Left renal cortex interstitium (tissue), 4 donors: ENCODE data around the gene ACKR1. TPM values are rescaled to one million over a fixed set of nuclear protein-coding genes. Genes with fewer than 3 reads are reported as not detected.
A peak's percentile ranks its signal among the peaks of the same experiment; 100 is the strongest.

Source experiments
- DNase-seq, 4 donors: peaks; one replicate each; pipeline ENCODE4 v3.0.0-alpha.2; 2013; ENCODE audit warnings: low read depth in 4 of 4, low spot score in 2 of 4, missing footprints in 1 of 4
- polyA plus RNA-seq, 4 donors: library from polyadenylated mRNA; unstranded; fragments of 120-200 nt; gene quantifications; one replicate each; pipeline ENCODE4 v1.2.1, GENCODE V29; 2013; ENCODE audit not compliant: insufficient read length in 4 of 4

Gene ACKR1
- polyA plus RNA-seq = 1 to 10 TPM in 1 of 4 donors, under 1 TPM in 2, not detected in 1; 0.29 to 1.2 (median 0.51) TPM

- no peak for DNase-seq
Measured at GRCh38 chr1:159204161-159205141, at the start of gene ACKR1. ACKR1 (plus strand) TSS chr1:159204875; CDS start chr1:159204960, 85 bp downstream.

DNA sequence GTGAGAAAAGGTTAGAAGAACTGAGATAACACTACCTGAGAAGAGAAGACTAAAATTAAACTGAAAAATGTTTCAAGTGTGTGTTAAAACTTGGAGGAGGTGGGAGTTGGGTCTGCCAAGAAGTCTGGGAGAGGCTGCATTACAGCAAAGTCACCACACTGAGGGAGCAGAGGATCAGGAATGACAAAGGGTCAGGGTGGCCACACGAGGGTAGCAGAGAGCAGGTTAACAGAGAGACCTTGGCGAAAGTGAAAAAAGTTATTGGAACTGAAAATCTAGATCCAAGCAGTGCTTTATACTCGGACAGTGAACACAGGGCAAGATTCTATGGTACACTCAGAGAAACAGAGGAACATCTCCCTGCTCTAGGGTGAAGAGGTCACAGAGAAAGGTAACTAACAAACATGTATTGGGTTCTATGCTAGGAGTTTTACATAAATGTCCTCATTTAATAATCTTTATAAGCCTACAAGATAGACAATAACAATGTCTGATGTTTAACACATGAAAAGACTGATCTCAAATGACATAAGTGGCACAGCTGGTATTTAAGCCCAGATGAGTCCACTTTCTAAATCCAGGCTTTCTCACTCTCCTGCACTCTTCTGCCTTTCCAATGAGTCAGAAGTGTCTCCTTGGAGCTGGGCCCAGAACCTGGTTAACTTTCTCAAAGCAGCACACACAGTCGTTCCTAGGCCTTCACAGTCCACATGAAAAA is 43.5 kb upstream of the ACKR1 start:
- peak in 3 of 4 donors; percentile 23 to 48 (median 32) for DNase-seq

- no peak for DNase-seq
Measured at GRCh38 chr1:159161719-159162026, 43.0 kb upstream of the ACKR1 start.

- no peak for DNase-seq
Measured at GRCh38 chr1:159162516-159163265, 42.0 kb upstream of the ACKR1 start.

GRCh38 chr1:159163614-159164228 is 41.0 kb upstream of the ACKR1 start:
- DNase-seq = no peak

- DNase-seq = no peak
Measured at GRCh38 chr1:159168043-159168442, 36.6 kb upstream of the ACKR1 start.

DNA sequence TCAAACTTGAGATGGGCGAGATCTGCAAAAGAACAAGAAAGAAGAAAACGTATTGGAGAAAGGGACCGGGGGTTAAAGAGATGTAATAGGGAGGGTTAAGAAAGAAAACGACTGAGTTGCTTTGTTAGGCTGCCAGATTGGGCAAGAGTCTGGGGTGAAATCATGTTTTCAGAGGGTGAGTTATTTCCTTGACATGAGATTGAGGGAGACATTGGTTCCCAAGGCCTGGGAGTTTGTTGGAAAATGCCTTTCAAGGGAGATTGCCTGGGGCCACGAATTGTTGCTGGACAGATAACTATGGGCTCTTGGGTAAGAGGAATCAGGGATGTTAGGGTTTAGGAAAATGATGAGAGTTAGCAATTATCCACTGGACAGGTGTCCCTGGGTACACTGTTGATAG is 34.0 kb upstream of the ACKR1 start:
- no peak for DNase-seq

DNA sequence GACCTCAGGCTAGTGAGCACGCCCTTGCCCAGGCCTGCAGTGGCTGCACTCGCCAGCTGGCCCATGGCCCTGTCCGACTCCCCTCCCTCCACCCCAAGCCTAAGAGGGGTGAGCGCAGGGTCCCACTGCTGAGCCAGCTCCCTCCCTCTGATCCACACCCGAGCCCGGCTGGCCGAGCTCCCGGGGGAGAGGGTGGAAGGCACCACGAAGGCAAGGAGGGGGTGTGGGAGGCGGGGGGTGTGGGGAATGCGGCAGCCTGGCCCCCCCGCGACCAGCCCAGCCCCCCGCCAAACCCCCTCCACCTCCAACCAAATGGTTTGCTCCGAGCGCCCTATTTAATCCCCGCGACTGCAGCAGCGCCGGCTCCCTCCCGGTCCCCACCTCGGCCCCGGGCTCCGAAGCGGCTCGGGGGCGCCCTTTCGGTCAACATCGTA is 33.4 kb upstream of the ACKR1 start, which contains the start of gene CADM3:
CADM3 (plus strand) TSS at position 362 of the 434 bp plus-strand sequence. CDS start 151 bp downstream, outside the sequence.
- no peak for DNase-seq

DNA sequence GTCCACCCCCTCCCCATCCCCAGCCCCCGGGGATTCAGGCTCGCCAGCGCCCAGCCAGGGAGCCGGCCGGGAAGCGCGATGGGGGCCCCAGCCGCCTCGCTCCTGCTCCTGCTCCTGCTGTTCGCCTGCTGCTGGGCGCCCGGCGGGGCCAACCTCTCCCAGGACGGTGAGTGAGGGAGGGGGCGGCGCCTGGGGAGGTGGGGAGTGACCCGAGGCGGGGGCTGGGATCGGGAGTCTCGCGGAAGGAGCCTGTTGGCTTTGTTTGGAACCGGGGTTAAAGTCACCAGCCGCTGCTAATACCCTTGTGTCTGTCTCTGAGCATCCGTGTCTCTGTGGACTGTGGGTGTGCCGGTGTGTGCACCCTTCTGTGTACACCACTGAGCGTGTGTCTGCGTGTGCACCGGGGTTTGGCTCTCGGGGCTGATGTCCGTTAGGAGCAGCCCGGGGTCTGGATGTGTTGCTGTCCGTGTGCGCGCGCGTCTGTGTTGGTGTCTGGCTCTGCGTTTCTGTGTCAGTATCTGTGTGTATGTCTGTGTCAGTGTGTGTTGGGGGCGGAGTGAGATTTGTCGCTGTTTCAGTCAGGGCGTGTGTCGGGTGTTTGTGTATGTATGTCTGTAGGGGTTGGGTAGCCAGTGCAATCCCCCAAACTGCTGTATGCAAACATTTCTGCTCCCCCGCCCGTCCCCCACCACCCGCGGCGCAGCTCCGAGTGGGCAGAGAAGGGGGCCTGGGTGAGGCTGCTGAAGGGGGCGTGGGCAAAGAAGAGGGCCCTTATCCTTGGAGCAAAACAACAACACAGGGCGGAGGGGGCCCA is 32.8 kb upstream of the ACKR1 start:
- no peak for DNase-seq

- DNase-seq = no peak
Measured at GRCh38 chr1:159172614-159173291, 31.9 kb upstream of the ACKR1 start.

DNA sequence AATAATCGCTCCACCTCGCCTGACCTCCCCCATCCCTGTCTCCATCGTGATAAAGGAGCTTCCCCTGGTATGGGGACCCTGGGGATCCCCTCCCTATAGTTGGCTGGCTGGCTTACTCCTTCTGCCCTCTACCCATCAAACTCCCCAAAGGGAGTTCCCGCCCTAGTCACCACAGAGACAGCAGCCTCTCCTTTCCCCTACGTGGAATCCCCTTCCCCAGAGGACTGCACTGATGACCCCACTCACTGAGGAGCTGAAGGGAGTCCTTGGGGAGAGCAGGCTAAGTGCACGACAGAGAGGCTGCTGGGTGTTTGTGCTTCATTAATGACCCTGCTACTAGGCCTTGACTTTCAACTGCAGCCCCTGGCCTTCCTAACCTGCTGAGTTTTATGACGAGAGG is 31.4 kb upstream of the ACKR1 start:
- DNase-seq = no peak

- no peak for DNase-seq
Measured at GRCh38 chr1:159175571-159175970, 29.1 kb upstream of the ACKR1 start.

DNA sequence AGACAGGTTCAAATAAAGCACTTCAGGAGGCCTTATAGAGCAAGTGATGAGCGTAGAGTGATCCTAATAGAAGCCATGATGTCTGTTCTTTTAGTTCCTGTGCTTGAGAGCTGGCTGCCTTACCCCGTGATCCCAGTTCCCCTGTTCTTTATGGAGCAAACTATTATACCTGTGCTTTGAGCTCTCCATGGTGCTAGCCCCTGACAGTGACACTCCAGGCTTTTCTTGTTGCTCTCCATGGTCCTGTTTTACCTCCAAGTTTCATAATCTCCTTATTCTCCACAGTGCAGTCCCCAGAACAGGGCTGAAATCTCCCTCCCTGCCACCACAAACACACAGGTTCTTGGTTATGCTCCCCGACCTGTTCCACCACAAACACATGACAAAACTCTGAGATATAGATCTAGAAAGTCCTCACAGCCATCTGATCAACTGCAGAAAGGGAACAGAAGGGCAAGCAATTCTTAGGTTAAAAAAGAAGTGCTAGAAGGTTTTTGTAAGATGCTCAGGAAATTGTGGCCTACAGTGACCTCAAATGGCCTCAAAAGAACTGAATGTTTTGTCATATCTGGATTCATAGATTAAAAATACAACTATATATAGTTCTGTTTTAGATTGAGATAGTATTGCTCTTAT is 27.3 kb upstream of the ACKR1 start:
- peak; percentile 67 to 84 (median 72) for DNase-seq

DNA sequence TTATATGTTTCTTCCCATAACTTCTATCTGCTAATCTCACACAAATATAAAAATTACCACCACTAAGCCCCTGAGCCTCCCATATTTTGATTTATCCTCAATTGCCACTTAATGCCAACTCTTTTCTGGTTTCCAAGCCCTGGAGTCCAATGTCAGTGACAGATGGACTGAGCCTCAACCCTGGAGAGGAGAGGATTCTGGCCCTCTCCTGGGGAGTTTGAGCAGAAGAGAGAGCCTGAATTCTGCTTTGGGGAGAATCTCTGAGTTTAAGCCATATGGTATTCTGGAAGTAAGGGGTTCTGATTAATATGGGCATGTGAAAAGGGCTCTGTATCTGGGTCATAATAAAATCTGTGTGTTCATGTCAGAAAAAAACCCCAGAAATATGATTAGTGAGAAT is 24.8 kb upstream of the ACKR1 start:
- DNase-seq = no peak

DNA sequence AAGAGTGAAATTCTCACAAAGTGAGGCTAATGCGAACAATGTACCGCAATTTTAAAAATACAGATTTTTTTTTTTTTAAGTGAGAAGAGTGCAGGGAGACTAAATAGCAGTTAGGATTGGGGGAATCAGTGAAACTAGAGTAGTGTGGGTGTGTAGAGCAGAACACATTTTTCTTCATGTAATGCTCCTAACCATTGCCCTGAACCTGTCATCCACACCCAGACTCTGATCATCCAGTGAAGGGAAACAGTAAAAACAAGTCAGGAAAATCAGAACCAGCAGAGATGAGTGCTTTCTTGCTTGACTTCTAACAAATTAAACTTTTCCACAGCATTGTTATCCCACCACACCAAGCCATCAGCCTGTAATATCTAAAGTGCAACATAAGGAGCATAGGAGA is 24.2 kb upstream of the ACKR1 start:
- no peak for DNase-seq

DNA sequence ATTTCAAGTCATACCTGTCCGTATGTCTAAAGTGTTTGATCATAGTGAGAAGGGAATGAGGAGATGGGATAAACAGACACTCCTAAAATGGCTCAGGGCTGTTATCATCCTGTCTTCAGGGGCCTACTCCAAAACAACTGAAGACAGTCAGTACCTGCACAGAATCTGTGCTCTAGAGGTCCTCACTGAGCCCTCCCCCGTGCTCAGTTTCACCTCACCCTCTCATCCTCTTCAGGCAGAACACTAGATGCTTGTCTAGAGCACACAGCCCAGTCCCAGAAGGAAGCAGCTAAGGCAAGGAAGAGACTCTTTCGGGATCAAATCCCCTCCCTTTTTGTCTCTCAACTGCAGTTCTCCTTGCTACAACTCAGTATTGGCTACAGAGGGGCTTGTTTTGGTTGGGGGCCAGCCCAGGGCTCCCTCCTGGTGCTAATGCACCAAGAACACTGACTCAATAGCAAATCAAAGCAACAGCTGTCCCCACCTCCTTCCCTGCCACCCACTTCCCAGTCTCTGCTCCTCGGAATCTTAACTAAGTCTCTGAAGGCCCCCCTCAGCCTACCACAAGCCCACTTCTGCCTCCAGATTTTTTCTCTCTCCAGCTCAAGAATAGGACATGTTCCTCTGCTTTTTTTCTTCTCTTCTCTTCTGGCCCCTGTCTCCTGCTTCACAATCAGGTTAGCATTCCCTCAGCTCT is 23.2 kb upstream of the ACKR1 start:
- DNase-seq = no peak

DNA sequence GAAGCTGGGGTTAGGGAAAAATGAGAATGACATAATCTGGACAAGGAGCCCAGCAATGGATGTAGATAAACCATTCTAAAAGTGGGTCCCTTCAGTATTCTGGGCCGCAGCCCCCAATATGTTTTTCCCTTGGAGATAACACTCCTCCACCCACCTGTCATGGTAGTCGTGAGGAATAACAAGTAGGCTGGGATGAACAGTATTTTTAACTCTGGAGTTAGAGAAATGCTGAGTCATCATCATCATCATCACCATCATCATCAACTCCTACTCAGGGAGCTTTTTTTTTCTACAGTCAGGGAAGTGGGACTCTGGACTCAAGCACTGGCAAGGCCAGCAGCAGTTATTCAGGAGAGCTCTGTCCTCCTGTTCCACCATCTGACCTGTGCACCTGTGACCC is 20.5 kb upstream of the ACKR1 start:
- DNase-seq = no peak

- DNase-seq = no peak
Measured at GRCh38 chr1:159185121-159185520, 19.6 kb upstream of the ACKR1 start.
